ENCODE data around the gene UBAC2. TPM values are rescaled to one million over a fixed set of nuclear protein-coding genes. Genes with fewer than 3 reads are reported as not detected.

The UBAC2 gene
- total RNA-seq, 2 experiments from 2014 or later = 52.8 to 60.8 TPM

GRCh38 chr13:99335603-99336002, 134.9 kb downstream of the UBAC2 start:
- Mint-ChIP-seq H3K4me3 (no peak overlapping the region), H3K9me3 (ENCODE audit: low read depth) (no peaks in the 10 kb centered on the region), H3K4me1 (peaks cover 43% of the 10 kb centered on the region), H3K27me3 (no peaks in the 10 kb centered on the region), H3K36me3 (peaks cover 40% of the 10 kb centered on the region), H3K27ac (no peak overlapping the region)
- CTCF ChIA-PET = interaction anchor here (0.7 to 1.8 kb wide), 6 partner anchors 11 to 159 kb away, joined by 3 to 7 read pairs (median 3); no protein-coding TSS in a partner anchor
- ATAC-seq = no peak
- DNase-seq = no peak

GRCh38 chr13:99339230-99339721, 138.6 kb downstream of the UBAC2 start:
- peaks cover 32% of the 10 kb centered on the region for H3K4me1 Mint-ChIP-seq
- CTCF ChIA-PET = interaction anchor here (1.7 kb wide), 1 partner anchor 73 kb away, joined by 4 read pairs; no protein-coding TSS in a partner anchor
- H3K27me3 Mint-ChIP-seq = no peaks in the 10 kb centered on the region
- ATAC-seq (no peak), DNase-seq (no peak)
- no peak overlapping the region for H3K4me3 Mint-ChIP-seq
- H3K9me3 Mint-ChIP-seq (ENCODE audit: low read depth) = no peaks in the 10 kb centered on the region
- no peak overlapping the region for H3K27ac Mint-ChIP-seq
- H3K36me3 Mint-ChIP-seq = peaks cover 46% of the 10 kb centered on the region

GRCh38 chr13:99339736-99340397, 139.2 kb downstream of the UBAC2 start:
- CTCF ChIA-PET = interaction anchor here (1.7 kb wide), 1 partner anchor 74 kb away, joined by 4 read pairs; no protein-coding TSS in a partner anchor
- Mint-ChIP-seq H3K27ac (peak overlapping the region; percentile 18), H3K27me3 (no peaks in the 10 kb centered on the region), H3K4me1 (peaks cover 32% of the 10 kb centered on the region), H3K36me3 (peaks cover 48% of the 10 kb centered on the region), H3K9me3 (ENCODE audit: low read depth) (no peaks in the 10 kb centered on the region), H3K4me3 (no peak overlapping the region)
- ATAC-seq = peak; percentile 71
- DNase-seq = peak; percentile 61

- no peak for DNase-seq
- Mint-ChIP-seq H3K27ac (no peak overlapping the region), H3K27me3 (no peaks in the 10 kb centered on the region), H3K4me1 (peaks cover 32% of the 10 kb centered on the region), H3K9me3 (ENCODE audit: low read depth) (no peaks in the 10 kb centered on the region), H3K36me3 (peaks cover 50% of the 10 kb centered on the region), H3K4me3 (no peak overlapping the region)
- CTCF ChIA-PET = interaction anchor here (1.1 to 1.7 kb wide), 2 partner anchors 12 to 74 kb away, joined by 3 to 4 read pairs; no protein-coding TSS in a partner anchor
- ATAC-seq = peak; percentile 43
These were observed 140.0 kb downstream of the UBAC2 start for GRCh38 chr13:99340638-99341037.

- Mint-ChIP-seq H3K4me1 (peaks cover 37% of the 10 kb centered on the region), H3K27me3 (no peaks in the 10 kb centered on the region), H3K4me3 (no peak overlapping the region), H3K9me3 (ENCODE audit: low read depth) (no peaks in the 10 kb centered on the region), H3K27ac (no peak overlapping the region), H3K36me3 (peaks cover 53% of the 10 kb centered on the region)
- ATAC-seq = no peak
- DNase-seq = no peak
- CTCF ChIA-PET = interaction anchor here (0.8 to 2.0 kb wide), 3 partner anchors 9 to 71 kb away, joined by 3 to 7 read pairs (median 3); no protein-coding TSS in a partner anchor
These were observed 141.5 kb downstream of the UBAC2 start for GRCh38 chr13:99341969-99342722.

- no peaks in the 10 kb centered on the region for H3K9me3 Mint-ChIP-seq (ENCODE audit: low read depth)
- CTCF ChIA-PET = interaction anchor here (0.8 to 2.0 kb wide), 2 partner anchors 9 to 71 kb away, joined by 3 to 7 read pairs; no protein-coding TSS in a partner anchor
- H3K4me1 Mint-ChIP-seq = peaks cover 40% of the 10 kb centered on the region
- H3K4me3 Mint-ChIP-seq = no peak overlapping the region
- no peak overlapping the region for H3K27ac Mint-ChIP-seq
- H3K36me3 Mint-ChIP-seq = peaks cover 49% of the 10 kb centered on the region
- no peak for ATAC-seq
- no peaks in the 10 kb centered on the region for H3K27me3 Mint-ChIP-seq
- peak; percentile 22 for DNase-seq
These were observed 142.2 kb downstream of the UBAC2 start for GRCh38 chr13:99342723-99343315.

- CTCF ChIA-PET = no interaction called here
- Mint-ChIP-seq H3K27me3 (no peaks in the 10 kb centered on the region), H3K9me3 (ENCODE audit: low read depth) (no peaks in the 10 kb centered on the region), H3K27ac (no peak overlapping the region), H3K36me3 (peaks cover 48% of the 10 kb centered on the region), H3K4me3 (no peak overlapping the region), H3K4me1 (peaks cover 34% of the 10 kb centered on the region)
- ATAC-seq = no peak
- no peak for DNase-seq
These were observed 144.1 kb downstream of the UBAC2 start for GRCh38 chr13:99344610-99345208.

- Mint-ChIP-seq H3K9me3 (ENCODE audit: low read depth) (no peaks in the 10 kb centered on the region), H3K27me3 (no peaks in the 10 kb centered on the region), H3K27ac (no peak overlapping the region), H3K4me3 (no peak overlapping the region), H3K4me1 (peaks cover 27% of the 10 kb centered on the region), H3K36me3 (peaks cover 47% of the 10 kb centered on the region)
- DNase-seq (no peak), ATAC-seq (no peak)
- CTCF ChIA-PET = interaction anchor here (0.8 kb wide), 1 partner anchor 92 kb away, joined by 3 read pairs; no protein-coding TSS in a partner anchor
These were observed 144.7 kb downstream of the UBAC2 start for GRCh38 chr13:99345345-99345744.

- Mint-ChIP-seq H3K9me3 (ENCODE audit: low read depth) (no peaks in the 10 kb centered on the region), H3K27ac (no peak overlapping the region), H3K4me1 (peaks cover 26% of the 10 kb centered on the region), H3K27me3 (no peaks in the 10 kb centered on the region), H3K36me3 (peaks cover 36% of the 10 kb centered on the region), H3K4me3 (no peak overlapping the region)
- ATAC-seq = no peak
- no peak for DNase-seq
- CTCF ChIA-PET = no interaction called here
These were observed 145.8 kb downstream of the UBAC2 start for GRCh38 chr13:99346335-99347042.

- Mint-ChIP-seq H3K27me3 (no peaks in the 10 kb centered on the region), H3K36me3 (peaks cover 31% of the 10 kb centered on the region), H3K4me1 (peaks cover 35% of the 10 kb centered on the region), H3K9me3 (ENCODE audit: low read depth) (no peaks in the 10 kb centered on the region), H3K4me3 (no peak overlapping the region), H3K27ac (no peak overlapping the region)
- CTCF ChIA-PET = no interaction called here
- DNase-seq (no peak), ATAC-seq (no peak)
These were observed 146.8 kb downstream of the UBAC2 start for GRCh38 chr13:99347335-99347878.

GRCh38 chr13:99347911-99348451, 147.3 kb downstream of the UBAC2 start:
- no peaks in the 10 kb centered on the region for H3K27me3 Mint-ChIP-seq
- H3K27ac Mint-ChIP-seq = no peak overlapping the region
- peaks cover 41% of the 10 kb centered on the region for H3K4me1 Mint-ChIP-seq
- no peak overlapping the region for H3K4me3 Mint-ChIP-seq
- CTCF ChIA-PET = interaction anchor here (1.4 kb wide), 1 partner anchor 79 kb away, joined by 10 read pairs; no protein-coding TSS in a partner anchor
- ATAC-seq (no peak), DNase-seq (no peak)
- peaks cover 31% of the 10 kb centered on the region for H3K36me3 Mint-ChIP-seq
- no peaks in the 10 kb centered on the region for H3K9me3 Mint-ChIP-seq (ENCODE audit: low read depth)

GRCh38 chr13:99350191-99350590, 149.5 kb downstream of the UBAC2 start:
- no peak overlapping the region for H3K27ac Mint-ChIP-seq
- H3K27me3 Mint-ChIP-seq = no peaks in the 10 kb centered on the region
- peaks cover 32% of the 10 kb centered on the region for H3K36me3 Mint-ChIP-seq
- DNase-seq = no peak
- H3K9me3 Mint-ChIP-seq (ENCODE audit: low read depth) = no peaks in the 10 kb centered on the region
- no peak for ATAC-seq
- CTCF ChIA-PET = no interaction called here
- no peak overlapping the region for H3K4me3 Mint-ChIP-seq
- H3K4me1 Mint-ChIP-seq = peaks cover 63% of the 10 kb centered on the region

Measured in activated CD8-positive, alpha-beta memory T cell treated with anti-CD3 and anti-CD28 coated beads, Interleukin-2, amount 10 ng/mL, durations not matched to agents 7 days and 5 days (primary cell).